Measurements from ENCODE around the gene PMF1. TPM values are rescaled to one million over a fixed set of nuclear protein-coding genes. Genes with fewer than 3 reads are reported as not detected.

Gene PMF1
- 61.4 and 63.9 TPM in 2 replicates for polyA plus RNA-seq (2011; rRNA removed)
- polyA plus RNA-seq (2012; cell fraction: cytosol; rRNA removed), result 104 and 111 TPM in 2 replicates
- polyA plus RNA-seq (2012; cell fraction: nucleus; rRNA removed), result 92.8 and 122 TPM in 2 replicates
- polyA plus RNA-seq (2017; fragmentation: RNase III; extraction: RNeasy Plus Mini Kit Qiagen cat#74134 plus additional on column Dnase treatment), result 57.7 to 59.8 TPM (median 59.4 TPM) in 3 replicates
- 22.0 and 25.5 TPM in 2 replicates for polyA minus RNA-seq (2011; rRNA and poly(A)+ RNA removed)

- H3K4me2 ChIP-seq, result peak within 1 kb of the TSS; percentile 95
- ChIA-PET CTCF (interaction anchor here (0.9 to 7.9 kb wide), 11 partner anchors 11 to 127 kb away, joined by 3 to 84 read pairs (median 4); partner anchors contain the start of gene SLC25A44), POLR2A (interaction anchor here (0.5 to 2.1 kb wide), 29 partner anchors 9 to 292 kb away, joined by 3 to 37 read pairs (median 5); partner anchors contain the start of genes KHDC4, PAQR6, SLC25A44 and SMG5)
- H3K4me1 ChIP-seq, result peaks cover 13% of the 10 kb centered on the region; the same call in 2 of the 3 replicates
- FAIRE-seq (no peak), ATAC-seq (peak; percentile 98), DNase-seq (ENCODE audit: low read depth in 1 of 2, low spot score in 1 of 2) (peak; percentile 96 to 100)
- peak within 1 kb of the TSS; percentile 93 to 96 for H3K27ac ChIP-seq
- WGBS (ENCODE audit: missing lambda C conversion rate), result under 1% methylated on average over 32 of the region's 61 CpGs
- H3K4me3 ChIP-seq, result peak within 1 kb of the TSS; percentile 65
- H3K9me3 ChIP-seq, result no peaks in the 10 kb centered on the region
- no peak for TF ChIP-seq CTCF (IDR thresholded peaks at IDR 0.05)
- TF ChIP-seq NR3C1 (IDR thresholded peaks at IDR 0.05), result no peak
- no peak for TF ChIP-seq RNF2 (IDR thresholded peaks at IDR 0.05; ENCODE audit: borderline replicate concordance, low read depth)
- peak; percentile 87 for TF ChIP-seq REST (IDR thresholded peaks at IDR 0.05)
- TF ChIP-seq ZNF302 (CRISPR knock-in tag; IDR thresholded peaks at IDR 0.05), result no peak
- TF ChIP-seq E2F6 (IDR thresholded peaks at IDR 0.05; ENCODE audit: borderline replicate concordance, low read depth), result peak; percentile 50; the same call in 1 of the 2 replicates
- TF ChIP-seq HDAC2 (IDR thresholded peaks at IDR 0.05), result no peak
- peak; percentile 82 for TF ChIP-seq PBX3 (IDR thresholded peaks at IDR 0.05)
- TF ChIP-seq EP300 (IDR thresholded peaks at IDR 0.05), result no peak
- TF ChIP-seq USF2 (IDR thresholded peaks at IDR 0.05), result no peak; the same call in 1 of the 2 replicates
- TF ChIP-seq RARB (CRISPR knock-in tag; IDR thresholded peaks at IDR 0.05), result no peak
- no peak for TF ChIP-seq FOSB (CRISPR knock-in tag; IDR thresholded peaks at IDR 0.05)
- TF ChIP-seq MAX (IDR thresholded peaks at IDR 0.05), result peak; percentile 64
- no peak for TF ChIP-seq HEYL (CRISPR knock-in tag; IDR thresholded peaks at IDR 0.05)
- TF ChIP-seq RAD21 (conservative IDR thresholded peaks at IDR 0.05 in 1 of 2, IDR thresholded peaks at IDR 0.05 in 1 of 2), result no peak
- peak; percentile 67 for TF ChIP-seq POLR2A (IDR thresholded peaks at IDR 0.05; ENCODE audit: low read length)
- no peak for TF ChIP-seq SREBF2 (IDR thresholded peaks at IDR 0.05)
- TF ChIP-seq ATOH8 (CRISPR knock-in tag; IDR thresholded peaks at IDR 0.05; ENCODE audit: low read depth), result no peak
- no peak for TF ChIP-seq HOXA7 (CRISPR knock-in tag; IDR thresholded peaks at IDR 0.05)
- no peak for TF ChIP-seq ZC3H11A (IDR thresholded peaks at IDR 0.05)
- TF ChIP-seq TFCP2L1 (CRISPR knock-in tag; IDR thresholded peaks at IDR 0.05), result no peak
- TF ChIP-seq BHLHE40 (IDR thresholded peaks at IDR 0.05; ENCODE audit: low read depth, low read length), result no peak
- TF ChIP-seq KDM5A (IDR thresholded peaks at IDR 0.05), result no peak
- no peak for TF ChIP-seq FOXS1 (CRISPR knock-in tag; IDR thresholded peaks at IDR 0.05)
- peak; percentile 90 for TF ChIP-seq CHD2 (IDR thresholded peaks at IDR 0.05; ENCODE audit: low read length, partially characterized antibody)
- no peak for TF ChIP-seq CBX8 (IDR thresholded peaks at IDR 0.05)
- TF ChIP-seq CHD4 (IDR thresholded peaks at IDR 0.05; ENCODE audit: borderline replicate concordance), result no peak
- no peak for TF ChIP-seq FOSL2 (IDR thresholded peaks at IDR 0.05)
- TF ChIP-seq FOSL2 (CRISPR knock-in tag; IDR thresholded peaks at IDR 0.05), result no peak
- TF ChIP-seq PHF8 (IDR thresholded peaks at IDR 0.05; ENCODE audit: borderline replicate concordance, low read depth), result peak; percentile 76; the same call in 1 of the 2 replicates
- no peak for TF ChIP-seq CEBPB (IDR thresholded peaks at IDR 0.05)
Observed at GRCh38 chr1:156212833-156213643, at the start of gene PMF1. Gene PMF1, plus strand, starts transcription at chr1:156213007. Its CDS starts 9 bp downstream, at chr1:156213016.

Measured in A549 (cell line).